Measurements from ENCODE around the gene TMEM87B. TPM values are rescaled to one million over a fixed set of nuclear protein-coding genes. Genes with fewer than 3 reads are reported as not detected.
"Not testable (repeated sequence)": the region's sequence is repeated elsewhere in the genome, so short reads cannot be mapped to it uniquely, and the experiment has no call there.

TMEM87B gene
- total RNA-seq, 1 donor from 2014 or later, result 16.6 TPM

GRCh38 chr2:112040066-112040465 is 15.0 kb upstream of the TMEM87B start:
- H3K36me3 Mint-ChIP-seq (ENCODE audit: low read depth); H3K4me3 Mint-ChIP-seq; H3K9me3 Mint-ChIP-seq; H3K27me3 Mint-ChIP-seq (ENCODE audit: insufficient read depth); H3K4me1 Mint-ChIP-seq (ENCODE audit: low read depth); DNase-seq (ENCODE audit: low spot score); intact Hi-C loops (cut with micrococcal nuclease); H3K27ac Mint-ChIP-seq: not testable (repeated sequence)

DNA sequence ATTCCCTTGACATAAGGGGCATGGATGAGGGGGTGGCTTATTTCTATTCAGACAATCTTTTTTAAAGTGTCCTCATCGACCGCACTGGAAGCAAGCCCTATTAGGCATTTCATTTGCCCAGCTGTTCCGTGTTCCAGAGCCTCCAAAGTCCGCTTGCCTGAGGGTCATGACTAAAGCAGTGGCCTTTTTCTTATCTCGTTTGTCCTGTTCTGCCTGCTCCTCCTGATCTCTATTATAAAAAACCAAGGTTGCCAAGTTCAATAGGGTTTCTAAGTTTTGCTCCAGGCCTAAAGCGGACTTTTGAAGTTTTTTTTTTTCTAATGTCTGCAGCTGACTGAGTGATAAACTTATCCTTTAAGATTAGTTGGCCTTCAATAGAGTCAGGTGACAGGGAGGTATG is 13.6 kb upstream of the TMEM87B start:
- H3K27ac Mint-ChIP-seq; H3K4me1 Mint-ChIP-seq (ENCODE audit: low read depth); H3K4me3 Mint-ChIP-seq; H3K36me3 Mint-ChIP-seq (ENCODE audit: low read depth); DNase-seq (ENCODE audit: low spot score); H3K9me3 Mint-ChIP-seq; intact Hi-C loops (cut with micrococcal nuclease): not testable (repeated sequence)
- H3K27me3 Mint-ChIP-seq (ENCODE audit: insufficient read depth), result peaks cover 15% of the 10 kb centered on the region

DNA sequence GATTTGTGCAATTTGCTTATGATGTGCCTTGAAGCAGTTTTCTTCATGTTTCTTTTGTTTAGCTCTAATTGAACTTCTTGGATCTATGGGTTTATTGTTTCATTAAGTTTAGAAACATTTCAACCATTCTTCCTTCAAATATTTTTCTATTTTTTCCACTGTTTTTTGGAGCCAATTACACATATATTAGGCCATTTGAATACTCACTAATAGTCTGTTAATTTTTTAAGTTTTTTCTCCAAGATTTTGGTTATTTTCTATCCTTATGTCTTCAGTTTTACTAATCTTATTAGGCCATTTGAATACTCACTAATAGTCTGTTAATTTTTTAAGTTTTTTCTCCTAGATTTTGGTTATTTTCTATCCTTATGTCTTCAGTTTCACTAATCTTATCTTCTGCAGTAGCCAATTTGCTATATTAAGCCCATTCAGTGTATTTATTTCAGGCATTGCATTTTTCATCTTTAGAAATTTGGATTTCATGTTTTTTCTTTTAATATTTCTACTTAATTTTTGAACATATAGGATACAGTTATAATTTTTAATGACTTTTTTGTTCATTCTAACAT is 9.5 kb upstream of the TMEM87B start:
- no peak for DNase-seq (ENCODE audit: low spot score)
- Mint-ChIP-seq H3K27ac (no peak overlapping the region), H3K4me3 (no peak overlapping the region), H3K4me1 (ENCODE audit: low read depth) (no peaks in the 10 kb centered on the region), H3K36me3 (ENCODE audit: low read depth) (no peaks in the 10 kb centered on the region), H3K9me3 (no peaks in the 10 kb centered on the region), H3K27me3 (ENCODE audit: insufficient read depth) (peaks cover 8% of the 10 kb centered on the region)
- intact Hi-C loops (cut with micrococcal nuclease), result no loop called here

- Mint-ChIP-seq H3K36me3 (ENCODE audit: low read depth) (no peaks in the 10 kb centered on the region), H3K9me3 (no peaks in the 10 kb centered on the region), H3K4me3 (no peak overlapping the region), H3K27me3 (ENCODE audit: insufficient read depth) (peaks cover 8% of the 10 kb centered on the region), H3K27ac (no peak overlapping the region), H3K4me1 (ENCODE audit: low read depth) (no peaks in the 10 kb centered on the region)
- DNase-seq (ENCODE audit: low spot score), result no peak
- intact Hi-C loops (cut with micrococcal nuclease), result no loop called here
Observed at GRCh38 chr2:112046231-112046630, 8.8 kb upstream of the TMEM87B start.

DNA sequence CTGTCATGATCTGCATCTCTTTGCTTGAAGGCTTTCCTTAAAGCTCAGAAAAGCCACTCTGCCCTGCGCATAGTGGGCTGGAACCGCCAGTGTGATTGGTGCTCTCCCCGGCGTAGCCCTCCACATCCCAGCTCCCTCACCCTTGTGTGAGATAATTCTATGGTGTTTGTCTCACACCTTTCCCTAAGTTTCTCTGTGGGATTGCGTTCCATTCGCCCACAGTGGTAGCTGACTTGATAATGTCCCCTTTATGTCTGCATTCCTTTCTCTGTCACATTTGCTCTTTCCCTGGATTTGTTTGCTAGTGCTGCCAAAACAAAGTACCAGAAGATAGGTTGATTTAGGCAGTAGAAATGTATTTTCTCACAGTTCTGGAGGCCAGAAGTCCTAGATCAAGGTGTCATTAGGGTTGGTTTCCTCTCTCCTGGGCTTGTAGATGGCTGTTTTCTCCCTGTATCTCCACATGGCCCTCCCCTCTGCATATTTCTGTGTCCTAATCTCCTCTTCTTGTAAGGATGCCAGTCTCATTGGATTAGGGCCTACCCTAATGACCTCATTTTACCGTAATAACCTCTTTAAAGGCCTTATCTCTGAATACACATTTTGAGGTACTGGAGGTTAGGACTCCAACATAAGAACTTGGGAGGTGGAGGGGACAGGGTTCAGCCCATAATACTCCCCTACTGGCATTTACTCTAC is 7.4 kb upstream of the TMEM87B start:
- Mint-ChIP-seq H3K36me3 (ENCODE audit: low read depth) (no peaks in the 10 kb centered on the region), H3K27me3 (ENCODE audit: insufficient read depth) (peaks cover 10% of the 10 kb centered on the region), H3K9me3 (no peaks in the 10 kb centered on the region), H3K4me1 (ENCODE audit: low read depth) (no peaks in the 10 kb centered on the region), H3K4me3 (no peak overlapping the region), H3K27ac (no peak overlapping the region)
- intact Hi-C loops (cut with micrococcal nuclease), result loop anchor here (1.0 kb wide), 2 partner anchors 149 to 160 kb away; partner anchors contain the start of gene MERTK
- no peak for DNase-seq (ENCODE audit: low spot score)

DNA sequence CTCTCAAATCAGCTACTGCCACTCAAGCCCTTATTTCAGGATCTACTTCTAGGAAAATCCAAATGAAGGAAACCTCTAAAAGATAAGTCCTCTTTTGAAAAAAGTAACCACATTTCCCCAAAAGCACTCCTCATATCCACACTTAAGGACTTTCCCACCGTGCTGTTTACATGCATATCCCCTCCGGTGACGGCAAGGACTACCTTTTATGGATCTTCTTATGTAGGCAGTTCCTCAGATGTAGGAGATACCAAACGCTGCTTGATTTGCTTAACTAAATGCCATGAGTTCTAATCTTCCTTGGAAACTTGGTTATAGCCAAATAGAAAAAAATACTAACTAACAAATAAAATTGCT is 6.9 kb upstream of the TMEM87B start:
- Mint-ChIP-seq H3K36me3 (ENCODE audit: low read depth) (no peaks in the 10 kb centered on the region), H3K27me3 (ENCODE audit: insufficient read depth) (peaks cover 10% of the 10 kb centered on the region)

GRCh38 chr2:112048887-112049286 is 6.2 kb upstream of the TMEM87B start:
- H3K27me3 Mint-ChIP-seq (ENCODE audit: insufficient read depth), result peaks cover 8% of the 10 kb centered on the region
- no peaks in the 10 kb centered on the region for H3K36me3 Mint-ChIP-seq (ENCODE audit: low read depth)
- intact Hi-C loops (cut with micrococcal nuclease), result loop anchor here (1.0 kb wide), 2 partner anchors 151 to 162 kb away; partner anchors contain the start of gene MERTK
- peaks cover 7% of the 10 kb centered on the region for H3K4me1 Mint-ChIP-seq (ENCODE audit: low read depth)
- no peaks in the 10 kb centered on the region for H3K9me3 Mint-ChIP-seq
- H3K4me3 Mint-ChIP-seq, result no peak overlapping the region
- no peak for DNase-seq (ENCODE audit: low spot score)
- no peak overlapping the region for H3K27ac Mint-ChIP-seq

More for the DNA sequence above, 6.9 kb upstream of the TMEM87B start:
- Mint-ChIP-seq H3K27ac (no peak overlapping the region), H3K4me1 (ENCODE audit: low read depth) (peaks cover under 1% of the 10 kb centered on the region), H3K4me3 (no peak overlapping the region), H3K9me3 (no peaks in the 10 kb centered on the region)
- intact Hi-C loops (cut with micrococcal nuclease), result loop anchor here (1.0 kb wide), 2 partner anchors 150 to 161 kb away; partner anchors contain the start of gene MERTK
- no peak for DNase-seq (ENCODE audit: low spot score)

- intact Hi-C loops (cut with micrococcal nuclease), result loop anchor here (10.0 kb wide), 2 partner anchors 594 to 1376 kb away; partner anchors contain the start of genes BUB1 and SLC20A1
- H3K27me3 Mint-ChIP-seq (ENCODE audit: insufficient read depth), result peaks cover 8% of the 10 kb centered on the region
- no peak for DNase-seq (ENCODE audit: low spot score)
- peaks cover 9% of the 10 kb centered on the region for H3K4me1 Mint-ChIP-seq (ENCODE audit: low read depth)
- H3K9me3 Mint-ChIP-seq, result no peaks in the 10 kb centered on the region
- H3K36me3 Mint-ChIP-seq (ENCODE audit: low read depth), result no peaks in the 10 kb centered on the region
- no peak overlapping the region for H3K27ac Mint-ChIP-seq
- no peak overlapping the region for H3K4me3 Mint-ChIP-seq
Observed at GRCh38 chr2:112050316-112050715, 4.8 kb upstream of the TMEM87B start.

DNA sequence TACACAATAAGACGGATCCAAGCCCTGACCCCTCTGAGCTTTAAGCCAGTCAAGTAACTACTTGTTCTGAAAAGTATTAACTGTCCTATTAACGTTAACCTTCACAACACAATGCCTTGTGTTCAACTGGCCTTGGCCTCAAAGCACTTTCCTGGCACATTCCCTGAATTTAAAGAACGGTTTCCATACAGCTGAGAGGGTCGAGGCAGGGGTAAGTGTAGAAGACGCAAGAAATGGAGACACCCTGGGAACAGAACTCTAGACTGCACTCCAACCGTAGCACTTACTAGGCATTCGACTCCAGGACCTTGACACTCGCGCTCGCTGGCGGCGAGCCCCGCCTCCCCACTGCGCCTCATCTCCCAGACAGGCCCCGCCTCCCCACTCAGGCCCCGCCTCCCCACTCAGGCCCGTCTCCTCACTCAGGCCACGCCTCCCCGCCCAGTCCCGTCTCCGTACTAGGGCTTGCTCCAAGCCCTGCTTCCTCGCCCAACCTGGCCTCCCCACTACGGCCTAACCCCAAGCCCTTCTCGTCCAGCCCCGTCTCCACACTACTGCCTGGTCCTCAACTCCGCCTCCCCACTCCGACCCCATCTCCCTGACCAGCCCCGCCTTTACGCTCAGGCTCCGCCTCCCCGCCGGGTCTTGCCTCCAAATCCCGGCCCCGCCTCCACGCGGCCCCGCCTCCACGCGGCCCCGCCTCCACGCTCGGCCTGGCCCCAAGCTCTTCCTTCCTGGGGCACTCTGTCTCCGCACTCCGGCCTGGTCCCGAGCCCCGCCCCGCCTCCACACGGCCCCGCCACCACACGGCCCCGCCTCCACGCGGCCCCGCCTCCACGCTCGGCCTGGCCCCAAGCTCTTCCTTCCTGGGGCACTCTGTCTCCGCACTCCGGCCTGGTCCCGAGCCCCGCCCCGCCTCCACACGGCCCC is 887 bp upstream of the TMEM87B start:
- intact Hi-C loops (cut with micrococcal nuclease), result loop anchor here (1.0 to 10.0 kb wide), 5 partner anchors 170 to 1379 kb away; partner anchors contain the start of genes ANAPC1, BUB1, POLR1B and SLC20A1
- H3K4me3 Mint-ChIP-seq, result peak overlapping the region; percentile 93
- H3K36me3 Mint-ChIP-seq (ENCODE audit: low read depth), result peaks cover 12% of the 10 kb centered on the region
- peak overlapping the region; percentile 98 for H3K27ac Mint-ChIP-seq
- H3K4me1 Mint-ChIP-seq (ENCODE audit: low read depth), result peaks cover 39% of the 10 kb centered on the region
- no peaks in the 10 kb centered on the region for H3K9me3 Mint-ChIP-seq
- peaks cover 2% of the 10 kb centered on the region for H3K27me3 Mint-ChIP-seq (ENCODE audit: insufficient read depth)
- peak; percentile 96 for DNase-seq (ENCODE audit: low spot score)

GRCh38 chr2:112055730-112056625 is 909 bp downstream of the TMEM87B start:
- intact Hi-C loops (cut with micrococcal nuclease), result loop anchor here (1.0 to 10.0 kb wide), 10 partner anchors 10 to 1381 kb away; partner anchors contain the start of genes BUB1, CHCHD5, POLR1B and SLC20A1
- peaks cover 2% of the 10 kb centered on the region for H3K27me3 Mint-ChIP-seq (ENCODE audit: insufficient read depth)
- peak; percentile 32 for DNase-seq (ENCODE audit: low spot score)
- H3K27ac Mint-ChIP-seq, result peak overlapping the region; percentile 87
- H3K9me3 Mint-ChIP-seq, result no peaks in the 10 kb centered on the region
- peak overlapping the region; percentile 90 for H3K4me3 Mint-ChIP-seq
- peaks cover 19% of the 10 kb centered on the region for H3K36me3 Mint-ChIP-seq (ENCODE audit: low read depth)
- H3K4me1 Mint-ChIP-seq (ENCODE audit: low read depth), result peaks cover 43% of the 10 kb centered on the region

DNA sequence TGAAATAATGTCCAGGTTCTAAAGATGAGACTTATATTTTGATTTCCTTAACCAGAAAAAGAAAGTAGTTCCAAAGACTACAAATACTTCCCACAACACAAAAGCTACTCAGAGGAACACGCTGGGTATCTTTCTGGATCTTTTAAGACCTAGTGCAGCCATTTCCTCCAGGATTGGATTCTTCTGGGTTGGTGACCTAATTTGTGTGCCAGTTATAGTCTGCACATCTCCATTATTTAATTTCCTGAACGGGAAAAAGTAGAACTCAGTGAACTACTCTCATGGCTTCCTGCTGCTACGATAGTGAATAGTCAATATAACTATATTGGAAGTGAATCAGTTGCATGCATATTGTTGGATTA is 1.5 kb downstream of the TMEM87B start:
- Mint-ChIP-seq H3K4me1 (ENCODE audit: low read depth) (peaks cover 46% of the 10 kb centered on the region), H3K9me3 (no peaks in the 10 kb centered on the region), H3K36me3 (ENCODE audit: low read depth) (peaks cover 25% of the 10 kb centered on the region), H3K27ac (peak overlapping the region; percentile 87), H3K4me3 (peak overlapping the region; percentile 90), H3K27me3 (ENCODE audit: insufficient read depth) (peaks cover under 1% of the 10 kb centered on the region)
- no peak for DNase-seq (ENCODE audit: low spot score)
- intact Hi-C loops (cut with micrococcal nuclease), result loop anchor here (1.0 to 10.0 kb wide), 5 partner anchors 10 to 1382 kb away; partner anchors contain the start of genes BUB1, CHCHD5 and SLC20A1

- no peak for DNase-seq (ENCODE audit: low spot score)
- peaks cover 64% of the 10 kb centered on the region for H3K4me1 Mint-ChIP-seq (ENCODE audit: low read depth)
- intact Hi-C loops (cut with micrococcal nuclease), result loop anchor here (10.0 kb wide), 2 partner anchors 585 to 1385 kb away; partner anchors contain the start of genes BUB1 and SLC20A1
- no peak overlapping the region for H3K4me3 Mint-ChIP-seq
- H3K27me3 Mint-ChIP-seq (ENCODE audit: insufficient read depth), result no peaks in the 10 kb centered on the region
- H3K36me3 Mint-ChIP-seq (ENCODE audit: low read depth), result peaks cover 51% of the 10 kb centered on the region
- H3K27ac Mint-ChIP-seq, result no peak overlapping the region
- H3K9me3 Mint-ChIP-seq, result peaks cover 8% of the 10 kb centered on the region
Observed at GRCh38 chr2:112059671-112060070, 4.6 kb downstream of the TMEM87B start.
